ENCODE results near the gene ATP2A1. TPM values are rescaled to one million over a fixed set of nuclear protein-coding genes. Genes with fewer than 3 reads are reported as not detected.

The ATP2A1 gene
- total RNA-seq, 1 experiment from 2014 or later, result 2.9 TPM

GRCh38 chr16:28865722-28866453 lies 12.4 kb upstream of the ATP2A1 start:
- ChIA-PET POLR2A (interaction anchor here (0.5 kb wide), 1 partner anchor 79 kb away, joined by 3 read pairs; no protein-coding TSS in a partner anchor), CTCF (interaction anchor here (1.2 kb wide), 1 partner anchor 78 kb away, joined by 3 read pairs; no protein-coding TSS in a partner anchor)
- peaks cover 10% of the 10 kb centered on the region for H3K4me1 ChIP-seq (ENCODE audit: control insufficient read depth, insufficient read depth, low read length)
- TF ChIP-seq CTCF (IDR thresholded peaks at IDR 0.05), result no peak
- TF ChIP-seq SIN3A (IDR thresholded peaks at IDR 0.05; ENCODE audit: borderline replicate concordance, insufficient read depth, low read depth, low read length), result no peak
- TF ChIP-seq TCF7L2 (IDR thresholded peaks at IDR 0.05; ENCODE audit: low read depth, low read length), result no peak
- no peak for TF ChIP-seq REST (IDR thresholded peaks at IDR 0.05; ENCODE audit: insufficient read depth in 1 of 2, low read depth in 2 of 2, low read length in 1 of 2)
- TF ChIP-seq POLR2AphosphoS5 (IDR thresholded peaks at IDR 0.05; ENCODE audit: low read depth, low read length), result no peak
- BruUV-seq (replicated peaks), result no TSS peak
- no peaks in the 10 kb centered on the region; the same call in 1 of the 2 replicates for H3K36me3 ChIP-seq (ENCODE audit: control insufficient read depth, insufficient read depth, low read length)
- H3K9me3 ChIP-seq (ENCODE audit: control insufficient read depth, insufficient read depth, low read depth, low read length), result no peaks in the 10 kb centered on the region
- intact Hi-C loops (cut with micrococcal nuclease; ENCODE audit: unreplicated experiment) (no loop called here), in situ Hi-C loops (cut with HindIII; ENCODE audit: low pct_unique_long_range_greater_than_20kb, low sequenced_read_pairs) (no loop called here)
- ATAC-seq (no peak), DNase-seq (ENCODE audit: low read depth, low spot score) (no peak)
- no peak overlapping the region for H3K27ac ChIP-seq (ENCODE audit: low read length)
- no peak overlapping the region for H3K4me3 ChIP-seq (ENCODE audit: low read depth in 2 of 2, low read length in 2 of 2)
- no peaks in the 10 kb centered on the region for H3K27me3 ChIP-seq (ENCODE audit: control insufficient read depth, insufficient read depth, low read length)

GRCh38 chr16:28866454-28866804 lies 11.9 kb upstream of the ATP2A1 start:
- no peak for ATAC-seq
- in situ Hi-C loops (cut with HindIII; ENCODE audit: low pct_unique_long_range_greater_than_20kb, low sequenced_read_pairs), result no loop called here

More at GRCh38 chr16:28866454-28866804, 11.9 kb upstream of the ATP2A1 start:
- CTCF ChIA-PET, result no interaction called here
- H3K27me3 ChIP-seq (ENCODE audit: control insufficient read depth, insufficient read depth, low read length), result no peaks in the 10 kb centered on the region
- H3K36me3 ChIP-seq (ENCODE audit: control insufficient read depth, insufficient read depth, low read length), result no peaks in the 10 kb centered on the region; the same call in 1 of the 2 replicates
- BruUV-seq (replicated peaks), result no TSS peak
- H3K9me3 ChIP-seq (ENCODE audit: control insufficient read depth, insufficient read depth, low read depth, low read length), result no peaks in the 10 kb centered on the region
- H3K4me1 ChIP-seq (ENCODE audit: control insufficient read depth, insufficient read depth, low read length), result peaks cover 10% of the 10 kb centered on the region
- no peak for TF ChIP-seq CTCF (IDR thresholded peaks at IDR 0.05)
- TF ChIP-seq REST (IDR thresholded peaks at IDR 0.05; ENCODE audit: insufficient read depth in 1 of 2, low read depth in 2 of 2, low read length in 1 of 2), result no peak
- TF ChIP-seq SIN3A (IDR thresholded peaks at IDR 0.05; ENCODE audit: borderline replicate concordance, insufficient read depth, low read depth, low read length), result no peak
- TF ChIP-seq TCF7L2 (IDR thresholded peaks at IDR 0.05; ENCODE audit: low read depth, low read length), result no peak
- no peak for TF ChIP-seq POLR2AphosphoS5 (IDR thresholded peaks at IDR 0.05; ENCODE audit: low read depth, low read length)
- intact Hi-C loops (cut with micrococcal nuclease; ENCODE audit: unreplicated experiment), result no loop called here
- no peak overlapping the region for H3K4me3 ChIP-seq (ENCODE audit: low read depth in 2 of 2, low read length in 2 of 2)
- no peak overlapping the region for H3K27ac ChIP-seq (ENCODE audit: low read length)
- no peak for DNase-seq (ENCODE audit: low read depth, low spot score)
- POLR2A ChIA-PET, result no interaction called here

All from Panc1 (cell line).